OCI-LY1 (cell line): ENCODE results near the gene TSPAN2.

Source experiments
- H2AFZ ChIP-seq: fragments of 200-600 bp; sonication (generic), shearing (Covaris generic); 2 replicates; pipeline ENCODE4 v1.6.0; 2014; ENCODE audit warnings: antibody characterized with exemption, mild to moderate bottlenecking, low read length
- H3F3A ChIP-seq: fragments of 200-600 bp; sonication (generic), shearing (Covaris generic); 2 replicates; pipeline ENCODE4 v1.6.0; 2014; ENCODE audit warnings: mild to moderate bottlenecking, antibody characterized with exemption, low read length, moderate library complexity; ENCODE audit not compliant: insufficient read depth
- H3K27ac ChIP-seq: fragments of 200-600 bp; sonication (generic); 2 replicates; pipeline ENCODE4 v1.5.1; 2014; ENCODE audit warnings: low read length, mixed run types, mild to moderate bottlenecking, low read depth; ENCODE audit not compliant: poor library complexity, severe bottlenecking
- H3K27me3 ChIP-seq: fragments of 200-600 bp; sonication (generic); 2 replicates; pipeline ENCODE4 v1.6.0; 2014; ENCODE audit warnings: antibody characterized with exemption, mild to moderate bottlenecking, low read length, moderate library complexity; ENCODE audit not compliant: insufficient read depth
- H3K36me3 ChIP-seq: fragments of 200-600 bp; sonication (generic); 2 replicates; pipeline ENCODE4 v1.6.1; 2014; ENCODE audit warnings: mild to moderate bottlenecking, antibody characterized with exemption, low read length, moderate library complexity, mixed read lengths; ENCODE audit not compliant: insufficient read depth
- H3K4me1 ChIP-seq: fragments of 200-600 bp; sonication (generic); 2 replicates; pipeline ENCODE4 v1.5.1; 2014; ENCODE audit warnings: mild to moderate bottlenecking, low read length, moderate library complexity; ENCODE audit not compliant: insufficient read depth, severe bottlenecking
- H3K4me2 ChIP-seq: fragments of 200-600 bp; sonication (generic), shearing (Covaris generic); 2 replicates; pipeline ENCODE4 v1.6.1; 2014; ENCODE audit warnings: low read length
- H3K4me3 ChIP-seq: fragments of 200-600 bp; sonication (generic); 2 replicates; pipeline ENCODE4 v1.5.1; 2014; ENCODE audit warnings: low read length, low read depth, mild to moderate bottlenecking, mixed read lengths; ENCODE audit not compliant: poor library complexity, severe bottlenecking
- H3K79me2 ChIP-seq: fragments of 200-600 bp; shearing (Covaris generic); 2 replicates; pipeline ENCODE4 v1.6.1; 2016; ENCODE audit warnings: mixed run types, low read length, mixed read lengths; ENCODE audit not compliant: insufficient read depth
- H3K9ac ChIP-seq: fragments of 200-600 bp; sonication (generic), shearing (Covaris generic); 2 replicates; pipeline ENCODE4 v1.6.1; 2014; ENCODE audit warnings: mild to moderate bottlenecking, low read length, mixed read lengths
- H3K9me2 ChIP-seq: fragments of 200-600 bp; sonication (generic), shearing (Covaris generic); 2 replicates; pipeline ENCODE4 v1.6.1; 2014; ENCODE audit warnings: low read depth, mild to moderate bottlenecking, low read length, mixed read lengths
- H3K9me3 ChIP-seq: fragments of 200-600 bp; shearing (Covaris generic); 2 replicates; pipeline ENCODE4 v1.6.1; 2014; ENCODE audit warnings: low read length, mixed read lengths
- H4K20me1 ChIP-seq: fragments of 200-600 bp; sonication (generic), shearing (Covaris generic); 2 replicates; pipeline ENCODE4 v1.6.0; 2016; ENCODE audit warnings: mild to moderate bottlenecking, low read length; ENCODE audit not compliant: insufficient read depth
- CTCF ChIP-seq: fragments of 200-600 bp; sonication (generic), shearing (Covaris generic); IDR thresholded peaks from 2 replicates; pipeline ENCODE4 v1.5.1; 2017; ENCODE audit warnings: mild to moderate bottlenecking, antibody characterized with exemption, low read length, moderate library complexity, mixed read lengths
- EZH2 ChIP-seq: fragments of 200-600 bp; sonication (generic), shearing (Covaris generic); IDR thresholded peaks from 2 replicates; pipeline ENCODE4 v1.8.0; 2017; ENCODE audit warnings: borderline replicate concordance, mixed run types, mild to moderate bottlenecking, antibody characterized with exemption, low read length, moderate library complexity, mixed read lengths

The TSPAN2 gene

GRCh38 chr1:115036814-115037507, 52.3 kb downstream of the TSPAN2 start:
- H3K9me2 ChIP-seq, result no peaks in the 10 kb centered on the region
- no peaks in the 10 kb centered on the region for H3K9me3 ChIP-seq
- TF ChIP-seq EZH2, result no peak
- no peaks in the 10 kb centered on the region for H3K27me3 ChIP-seq
- H3K27ac ChIP-seq, result no peak overlapping the region
- no peak overlapping the region for H3K9ac ChIP-seq
- no peaks in the 10 kb centered on the region for H3K36me3 ChIP-seq
- H3K4me2 ChIP-seq, result no peak overlapping the region
- H3K79me2 ChIP-seq, result no peaks in the 10 kb centered on the region
- H3F3A ChIP-seq, result no peaks in the 10 kb centered on the region
- no peaks in the 10 kb centered on the region for H4K20me1 ChIP-seq
- H2AFZ ChIP-seq, result no peak overlapping the region
- H3K4me1 ChIP-seq, result no peaks in the 10 kb centered on the region
- no peak overlapping the region for H3K4me3 ChIP-seq

GRCh38 chr1:115035652-115036051, 53.7 kb downstream of the TSPAN2 start:
- no peaks in the 10 kb centered on the region for H4K20me1 ChIP-seq
- no peak for TF ChIP-seq EZH2
- no peak for TF ChIP-seq CTCF
- H3K9me3 ChIP-seq, result no peaks in the 10 kb centered on the region
- no peak overlapping the region for H2AFZ ChIP-seq
- H3K9me2 ChIP-seq, result no peaks in the 10 kb centered on the region
- no peak overlapping the region for H3K4me3 ChIP-seq
- H3K4me2 ChIP-seq, result no peak overlapping the region
- no peaks in the 10 kb centered on the region for H3K36me3 ChIP-seq
- no peak overlapping the region for H3K27ac ChIP-seq
- no peaks in the 10 kb centered on the region for H3F3A ChIP-seq
- H3K4me1 ChIP-seq, result no peaks in the 10 kb centered on the region
- no peaks in the 10 kb centered on the region for H3K27me3 ChIP-seq
- no peak overlapping the region for H3K9ac ChIP-seq
- H3K79me2 ChIP-seq, result no peaks in the 10 kb centered on the region

GRCh38 chr1:115031595-115031994, 57.7 kb downstream of the TSPAN2 start:
- Histone ChIP-seq H3K4me3 (no peak overlapping the region), H3K4me1 (no peaks in the 10 kb centered on the region), H3K9ac (no peak overlapping the region), H3K36me3 (no peaks in the 10 kb centered on the region), H3K27ac (no peak overlapping the region), H3K27me3 (no peaks in the 10 kb centered on the region), H3K9me3 (no peaks in the 10 kb centered on the region), H4K20me1 (no peaks in the 10 kb centered on the region), H3F3A (no peaks in the 10 kb centered on the region), H3K79me2 (no peaks in the 10 kb centered on the region), H3K4me2 (no peak overlapping the region), H2AFZ (no peak overlapping the region), H3K9me2 (no peaks in the 10 kb centered on the region)
- TF ChIP-seq EZH2 (no peak), CTCF (no peak)

- TF ChIP-seq EZH2, result no peak
- TF ChIP-seq CTCF, result no peak
- Histone ChIP-seq H3K79me2 (no peaks in the 10 kb centered on the region), H2AFZ (no peak within 1 kb of the TSS), H3K9me3 (no peaks in the 10 kb centered on the region), H3K4me1 (no peaks in the 10 kb centered on the region), H3K4me3 (no peak within 1 kb of the TSS), H3K36me3 (no peaks in the 10 kb centered on the region), H3K27me3 (no peaks in the 10 kb centered on the region), H4K20me1 (no peaks in the 10 kb centered on the region), H3K9me2 (no peaks in the 10 kb centered on the region), H3F3A (no peaks in the 10 kb centered on the region), H3K9ac (no peak within 1 kb of the TSS), H3K27ac (no peak within 1 kb of the TSS), H3K4me2 (no peak within 1 kb of the TSS)
These were observed 59.8 kb downstream of the TSPAN2 start, which contains the start of gene TSHB for GRCh38 chr1:115029526-115029925. TSS of gene TSHB (plus strand) at chr1:115029826. CDS start at chr1:115033363, 3,537 bp downstream.
